H1 (cell line): ENCODE data around the gene MUC4.

Experiments used
- CTCF ChIP-seq, 3 experiments: IDR thresholded peaks; 1 replicate in 2 of 3; 2 replicates in 1 of 3; pipeline versions ENCODE4 v1.5.1 to v1.6.1; 2011; ENCODE audit warnings: low read length in 3 of 3, mild to moderate bottlenecking in 3 of 3, inconsistent platforms in 2 of 3, low read depth in 1 of 3, moderate library complexity in 1 of 3; ENCODE audit not compliant: insufficient read depth in 1 of 3; ENCODE audit errors: control extremely low read depth in 1 of 3
- E2F6 ChIP-seq: IDR thresholded peaks from 2 replicates; pipeline ENCODE4 v1.6.1; 2012; ENCODE audit warnings: inconsistent platforms
- EZH2 ChIP-seq: fragments of 200-600 bp; sonication (generic); IDR thresholded peaks from 2 replicates; pipeline ENCODE4 v1.7.1; 2012; ENCODE audit warnings: low read depth, mild to moderate bottlenecking, moderate library complexity, low read length, inconsistent platforms; ENCODE audit not compliant: severe bottlenecking
- FOSL1 ChIP-seq: IDR thresholded peaks from 2 replicates; pipeline ENCODE4 v1.6.1; 2011; ENCODE audit warnings: mild to moderate bottlenecking, low read depth, low read length, moderate library complexity; ENCODE audit not compliant: insufficient read depth
- JUND ChIP-seq: IDR thresholded peaks from 2 replicates; pipeline ENCODE4 v1.6.1; 2011; ENCODE audit warnings: mild to moderate bottlenecking, improper control_type of control experiment, low read length
- NRF1 ChIP-seq: IDR thresholded peaks from 2 replicates; pipeline ENCODE4 v1.6.1; 2011; ENCODE audit warnings: mild to moderate bottlenecking, low read depth, low read length, improper control_type of control experiment
- RBBP5 ChIP-seq: IDR thresholded peaks from 2 replicates; pipeline ENCODE4 v1.7.1; 2012; ENCODE audit warnings: low read depth, mild to moderate bottlenecking, inconsistent platforms, low read length, moderate library complexity, borderline replicate concordance
- SIN3A ChIP-seq, 2 experiments: IDR thresholded peaks in 1 of 2; conservative IDR thresholded peaks in 1 of 2; 2 replicates each; pipeline ENCODE4 v1.6.1; 2011 to 2012; ENCODE audit warnings: low read length in 2 of 2, improper control_type of control experiment in 1 of 2, low read depth in 1 of 2, mild to moderate bottlenecking in 1 of 2
- SIRT6 ChIP-seq: IDR thresholded peaks from one replicate; pipeline ENCODE4 v1.7.1; 2012; ENCODE audit warnings: low read length, inconsistent platforms
- ZNF274 ChIP-seq: IDR thresholded peaks from 2 replicates; pipeline ENCODE4 v1.7.0; 2012; ENCODE audit warnings: low read length, borderline replicate concordance; ENCODE audit errors: extremely low read depth

GRCh38 chr3:195794708-195795107 lies 17.0 kb downstream of the MUC4 start:
- TF ChIP-seq ZNF274 (no peak), SIRT6 (no peak), EZH2 (no peak), SIN3A (conservative IDR thresholded peaks at IDR 0.05 in 1 of 2, IDR thresholded peaks at IDR 0.05 in 1 of 2; ENCODE audit: low read depth in 1 of 2, low read length in 2 of 2) (no peak), NRF1 (no peak), JUND (no peak), FOSL1 (no peak), E2F6 (no peak), RBBP5 (no peak), CTCF (IDR thresholded peaks at IDR 0.05; ENCODE audit: control extremely low read depth in 1 of 3, insufficient read depth in 1 of 3, low read depth in 1 of 3, low read length in 3 of 3) (no peak)
